ENCODE measurements around the gene UPB1.

- TF ChIP-seq CTCF (IDR thresholded peaks at IDR 0.05; ENCODE audit: low read depth, low read length, poor library complexity, severe bottlenecking) (no peak), EZH2phosphoT487 (IDR thresholded peaks at IDR 0.05; ENCODE audit: borderline replicate concordance, low read length) (no peak)
Observed at GRCh38 chr22:24529898-24530297, 34.8 kb downstream of the UPB1 start.

Measured in DOHH2 (cell line).